Fibroblast of gingiva (primary cell): ENCODE measurements around the gene ZNF768.
A peak's percentile ranks its signal among the peaks of the same experiment; 100 is the strongest.

Source experiments
- DNase-seq: peaks from one replicate; pipeline ENCODE4 v3.0.0-alpha.2; 2011; ENCODE audit warnings: low read depth

Gene ZNF768

GRCh38 chr16:30526137-30526822 lies at the start of gene ZNF768:
Gene ZNF768 (minus strand): TSS chr16:30526566. CDS start chr16:30526413, 153 bp downstream.
- DNase-seq = no peak

DNA sequence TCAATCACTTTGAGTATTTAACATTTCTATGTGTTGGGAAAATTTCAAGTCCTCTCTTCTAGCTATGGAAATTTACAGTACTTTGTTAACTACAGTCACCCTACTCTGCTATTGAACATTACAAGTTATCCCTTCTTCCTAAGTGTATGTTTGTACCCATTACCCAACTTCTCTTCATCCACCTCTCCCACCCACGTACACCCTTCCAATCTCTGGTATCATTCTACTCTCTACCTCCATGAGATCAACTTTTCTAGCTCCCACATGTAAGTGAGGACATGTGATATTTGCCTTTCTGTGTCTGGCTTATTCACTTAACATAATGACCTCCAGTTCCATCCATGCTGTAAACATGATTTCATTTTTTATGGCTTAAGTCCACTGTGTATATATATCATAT lies 48.3 kb upstream of the ZNF768 start:
- DNase-seq = no peak

DNA sequence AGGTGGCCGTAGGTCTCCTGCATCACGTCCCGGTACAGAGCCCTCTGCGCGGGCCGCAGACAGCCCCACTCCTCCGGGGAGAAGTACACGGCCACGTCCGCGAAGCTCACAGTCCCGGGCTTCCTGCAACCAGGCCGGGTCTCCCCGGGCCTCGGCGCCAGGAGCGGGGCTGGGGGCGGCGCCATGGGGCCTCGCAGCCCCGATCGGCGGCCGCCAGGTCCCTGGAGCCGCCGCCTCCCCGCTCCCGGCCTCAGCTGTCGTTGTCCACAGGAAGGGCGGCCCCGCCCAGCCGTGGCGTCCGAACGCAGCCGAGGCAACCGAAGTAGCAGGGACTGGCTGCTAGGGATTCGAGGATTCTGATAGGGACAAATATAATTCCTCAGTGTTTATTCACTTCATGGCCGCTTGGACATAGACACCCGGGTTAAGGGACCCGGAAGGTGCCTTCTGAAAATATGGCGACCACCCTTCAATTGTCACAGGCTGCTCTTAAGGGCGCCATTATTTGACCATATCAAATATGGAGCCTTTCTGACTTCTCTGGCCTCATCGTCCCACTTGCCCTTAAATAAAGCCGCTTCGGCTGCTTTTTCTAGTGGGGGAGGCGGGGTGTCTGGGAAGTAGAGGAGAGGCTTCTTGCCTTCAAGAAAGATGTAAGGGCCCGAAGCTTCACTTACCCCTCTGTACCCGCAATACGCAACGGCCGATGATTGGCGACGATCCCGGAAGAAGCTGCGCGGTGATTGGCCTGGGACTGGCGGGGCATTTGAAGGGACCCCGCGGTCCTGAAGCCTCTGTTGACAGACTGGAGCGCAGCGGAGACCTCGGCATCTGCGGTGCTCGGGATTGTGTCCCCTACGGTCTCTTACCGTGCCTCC lies 45.3 kb upstream of the ZNF768 start, which contains the start of gene ZNF688:
TSS of gene ZNF688 (minus strand) at position 270 of the 878 bp plus-strand sequence. CDS start at position 185, 85 bp downstream.
- DNase-seq = peak; percentile 98

DNA sequence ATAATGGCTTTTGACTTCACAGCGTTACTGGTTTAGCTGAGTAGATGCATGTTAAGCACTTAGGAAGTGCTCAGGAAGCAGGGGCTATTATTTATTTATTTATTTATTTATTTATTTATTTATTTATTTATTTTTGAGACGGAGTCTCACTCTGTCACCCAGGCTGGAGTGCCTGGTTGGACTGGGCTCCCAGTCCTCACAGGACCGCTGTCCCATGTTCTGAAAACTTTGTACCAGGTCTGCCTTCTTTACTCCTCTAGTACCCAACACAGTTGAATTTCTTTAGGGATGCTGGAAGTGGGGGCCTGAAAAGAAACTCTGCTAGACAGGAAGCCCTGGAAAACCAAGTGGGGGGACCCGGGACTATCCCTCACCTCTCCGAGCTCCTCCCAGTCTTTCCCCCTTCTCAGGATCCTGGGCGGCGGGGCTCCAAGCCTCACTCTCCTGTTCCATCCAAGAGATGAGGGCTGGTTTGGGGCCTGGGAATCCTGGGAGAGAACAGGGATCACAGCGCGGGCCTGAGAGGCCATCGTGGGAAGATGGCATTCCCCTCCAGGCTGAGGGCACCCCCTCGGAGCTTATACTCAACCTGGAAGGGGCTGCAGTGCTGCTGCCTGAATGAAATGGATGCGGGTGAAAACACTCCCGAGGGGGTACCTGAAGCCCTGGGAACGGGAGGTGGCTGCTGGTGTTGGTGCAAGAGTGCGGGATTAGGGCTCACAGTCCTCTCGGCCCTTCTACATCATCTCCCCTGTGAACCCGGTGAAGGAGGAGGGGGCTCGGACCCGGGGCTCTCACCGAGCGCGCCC lies 44.5 kb upstream of the ZNF768 start:
- peak; percentile 6 for DNase-seq

DNA sequence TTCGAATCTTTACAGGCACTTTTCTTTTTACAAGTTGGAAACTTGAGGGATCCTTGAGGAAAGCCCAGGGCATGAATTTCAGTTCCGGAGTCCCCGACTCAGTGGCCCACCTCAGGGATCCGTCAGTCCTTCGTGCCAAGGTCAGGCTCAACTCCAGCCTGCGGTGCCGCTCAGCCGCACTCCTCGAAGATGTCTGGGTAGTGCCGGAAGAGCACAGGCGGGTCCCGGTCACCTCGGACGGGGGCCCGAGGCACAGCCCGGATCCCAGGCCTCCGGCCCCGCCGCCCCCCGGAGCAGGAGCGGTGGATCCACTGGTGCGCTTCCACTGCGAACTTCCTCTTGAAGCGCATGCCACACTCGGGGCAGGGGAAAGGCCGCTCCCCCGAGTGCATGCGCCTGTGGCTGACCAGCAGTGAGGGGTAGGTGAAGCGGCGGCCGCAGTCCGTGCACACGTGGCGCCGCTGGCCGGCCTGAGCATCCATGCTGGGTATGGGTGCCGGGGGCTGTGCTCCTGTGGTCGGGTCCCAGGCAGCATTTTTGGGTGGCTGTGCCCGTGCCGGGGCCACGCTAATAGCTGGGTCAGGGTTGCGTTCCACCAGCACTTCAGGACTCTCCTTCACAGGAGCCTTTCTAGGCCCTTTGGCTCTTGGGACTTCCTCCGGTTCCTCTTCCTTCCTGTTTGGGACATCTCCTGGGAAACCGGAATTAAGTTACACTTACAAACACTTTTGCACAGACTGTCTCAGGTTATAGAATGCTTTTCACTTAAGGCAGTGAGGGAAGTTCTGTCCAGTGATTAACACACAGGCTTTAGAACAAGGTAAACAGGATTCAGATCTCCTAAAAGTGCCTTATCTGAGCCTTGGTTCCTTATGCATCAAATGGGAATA lies 43.6 kb upstream of the ZNF768 start:
- DNase-seq = no peak

DNA sequence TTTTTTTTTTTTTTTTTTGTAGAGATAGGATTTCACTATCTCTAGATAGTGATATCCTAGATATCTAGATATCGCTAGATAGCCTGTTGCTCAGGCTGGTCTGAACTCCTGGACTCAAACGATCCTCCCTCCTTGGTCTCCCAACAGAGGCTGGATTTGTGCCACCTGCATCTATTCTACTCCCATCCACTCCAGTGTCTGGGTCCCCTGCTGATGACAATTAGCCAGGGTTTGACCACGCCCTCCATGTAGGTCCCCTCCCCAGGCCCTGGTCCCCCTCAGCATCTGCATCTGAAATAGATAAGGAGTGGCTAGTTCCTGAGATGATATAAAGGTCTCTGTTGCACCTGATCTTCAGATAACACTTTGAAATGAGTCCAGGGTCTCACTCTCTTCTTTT lies 42.9 kb upstream of the ZNF768 start:
- DNase-seq = no peak

DNA sequence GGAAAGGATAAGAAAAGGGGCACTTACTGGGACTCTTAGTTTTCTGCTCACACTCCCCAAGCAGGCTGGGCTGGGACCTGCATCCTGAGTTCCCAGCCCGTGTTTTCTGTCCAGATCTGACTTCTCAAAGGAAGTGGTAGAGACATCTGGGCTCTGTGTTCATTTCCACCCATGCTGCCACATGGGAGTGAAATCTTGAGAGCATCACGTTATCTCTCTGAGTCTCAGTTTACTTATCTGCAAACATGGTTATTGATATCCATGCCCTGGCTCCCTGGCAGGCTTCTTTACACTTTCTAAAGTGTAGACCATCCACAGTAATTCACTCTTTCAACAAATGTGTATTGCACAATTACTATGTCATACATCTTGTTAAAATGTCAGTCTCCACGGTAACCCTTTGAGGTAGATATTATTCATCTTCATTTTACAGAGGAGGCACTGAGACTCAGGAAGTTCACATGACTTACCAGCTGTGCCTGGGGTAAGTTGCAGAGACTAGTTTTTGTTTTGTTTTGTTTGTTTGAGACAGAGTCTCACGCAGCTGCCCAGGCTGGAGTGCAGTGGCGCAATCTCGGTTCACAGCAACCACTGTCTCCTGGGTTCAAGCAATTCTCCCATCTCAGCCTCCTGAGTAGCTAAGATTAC lies 41.7 kb upstream of the ZNF768 start:
- DNase-seq = peak; percentile 82

- no peak for DNase-seq
These were observed 41.0 kb upstream of the ZNF768 start for GRCh38 chr16:30567160-30567990.

DNA sequence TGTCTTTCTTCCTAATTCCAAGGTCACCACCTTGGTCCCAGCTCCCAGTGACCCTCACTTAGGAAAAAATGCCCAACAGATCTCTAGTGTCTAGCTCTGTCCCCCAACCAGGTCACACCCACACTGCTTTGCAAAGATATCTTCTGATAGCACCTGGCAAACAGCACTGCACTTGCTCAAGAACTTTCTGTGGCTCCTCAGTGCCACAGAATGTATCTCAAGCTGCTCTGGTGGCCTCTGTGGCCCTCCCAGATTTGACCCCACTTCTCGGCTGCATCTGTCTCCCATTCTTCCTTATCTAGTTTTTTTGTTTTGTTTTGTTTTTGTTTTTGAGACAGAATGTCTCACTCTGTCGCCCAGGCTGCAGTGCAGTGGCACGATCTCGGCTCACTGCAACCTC lies 40.2 kb upstream of the ZNF768 start:
- DNase-seq = no peak

DNA sequence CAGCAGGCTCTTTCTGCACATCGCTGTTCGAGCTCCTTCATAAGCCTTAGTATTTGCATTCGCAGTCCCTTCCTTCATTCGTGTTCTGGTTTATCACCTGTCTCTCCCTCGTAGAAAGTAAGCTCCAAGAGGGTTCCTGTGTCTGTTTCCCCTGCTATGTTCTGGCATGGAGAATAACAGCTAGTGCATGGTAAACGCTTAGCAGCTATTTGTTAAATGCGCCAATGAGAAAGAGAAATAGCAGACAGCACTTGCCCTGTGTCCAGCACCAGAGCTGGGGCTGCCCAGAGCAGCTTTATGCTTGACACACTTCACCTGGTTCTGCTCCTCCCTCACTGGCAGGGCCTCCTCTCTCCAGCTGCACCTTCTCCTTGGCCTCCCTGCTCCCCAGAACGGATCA lies 39.6 kb upstream of the ZNF768 start:
- no peak for DNase-seq

DNA sequence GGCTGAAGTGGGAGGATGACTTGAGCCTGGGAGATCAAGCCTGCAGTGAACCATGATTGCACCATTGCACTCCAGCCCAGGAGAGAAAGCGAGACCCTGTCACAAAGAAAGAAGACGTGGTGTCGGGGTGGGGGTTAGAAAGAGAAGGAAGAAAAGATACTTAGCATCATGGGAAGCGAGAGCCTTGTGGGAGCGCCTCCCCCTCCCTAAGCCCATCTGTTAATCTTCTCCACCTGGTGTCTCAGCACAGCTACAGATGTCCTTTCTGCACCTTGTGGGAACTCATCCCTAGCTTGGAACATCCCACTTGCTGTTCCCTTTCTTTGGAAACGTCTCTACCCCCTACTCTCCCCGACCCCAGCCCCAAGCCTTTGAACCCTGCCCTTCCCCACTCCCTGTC lies 39.2 kb upstream of the ZNF768 start:
- no peak for DNase-seq

DNA sequence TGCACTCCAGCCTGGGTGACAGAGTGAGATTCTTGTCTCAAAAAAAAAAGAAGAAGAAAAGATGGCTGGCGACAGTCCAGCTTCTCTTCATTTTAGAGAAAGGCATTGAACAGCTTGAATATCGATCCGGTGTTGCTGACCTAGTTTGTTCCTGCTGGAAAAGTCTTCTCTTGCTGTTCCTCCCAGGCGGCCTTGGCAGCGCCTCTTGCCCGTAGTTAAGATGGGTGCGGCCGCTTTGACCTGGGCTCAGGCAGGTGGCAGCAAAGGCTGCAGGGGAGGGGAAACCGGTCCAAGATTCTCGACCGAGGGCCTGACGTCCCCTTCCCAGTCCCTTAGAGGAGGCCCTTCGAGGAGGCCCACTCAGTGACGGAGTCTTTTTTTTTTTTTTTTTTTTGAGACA lies 35.7 kb upstream of the ZNF768 start:
- no peak for DNase-seq

GRCh38 chr16:30561089-30561816 lies 34.9 kb upstream of the ZNF768 start:
- no peak for DNase-seq

DNA sequence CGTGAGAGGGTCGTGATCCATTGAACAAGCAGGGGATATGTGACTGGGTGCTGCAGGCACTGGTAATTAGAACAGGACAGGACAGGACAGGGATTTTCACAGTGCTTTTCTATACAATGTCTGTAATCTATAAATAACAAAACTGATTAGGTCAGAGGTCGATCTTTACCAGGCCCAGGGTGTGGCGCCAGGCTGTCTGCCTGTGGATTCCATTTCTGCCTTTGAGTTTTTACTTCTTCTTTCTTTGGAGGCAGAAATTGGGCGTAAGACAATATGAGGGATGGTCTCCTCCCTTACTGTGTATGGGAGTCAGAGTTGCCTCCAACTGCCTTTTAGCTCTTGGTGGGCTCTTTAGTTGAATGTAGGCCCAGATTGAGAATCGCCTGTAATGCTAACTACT lies 33.3 kb upstream of the ZNF768 start:
- no peak for DNase-seq

DNA sequence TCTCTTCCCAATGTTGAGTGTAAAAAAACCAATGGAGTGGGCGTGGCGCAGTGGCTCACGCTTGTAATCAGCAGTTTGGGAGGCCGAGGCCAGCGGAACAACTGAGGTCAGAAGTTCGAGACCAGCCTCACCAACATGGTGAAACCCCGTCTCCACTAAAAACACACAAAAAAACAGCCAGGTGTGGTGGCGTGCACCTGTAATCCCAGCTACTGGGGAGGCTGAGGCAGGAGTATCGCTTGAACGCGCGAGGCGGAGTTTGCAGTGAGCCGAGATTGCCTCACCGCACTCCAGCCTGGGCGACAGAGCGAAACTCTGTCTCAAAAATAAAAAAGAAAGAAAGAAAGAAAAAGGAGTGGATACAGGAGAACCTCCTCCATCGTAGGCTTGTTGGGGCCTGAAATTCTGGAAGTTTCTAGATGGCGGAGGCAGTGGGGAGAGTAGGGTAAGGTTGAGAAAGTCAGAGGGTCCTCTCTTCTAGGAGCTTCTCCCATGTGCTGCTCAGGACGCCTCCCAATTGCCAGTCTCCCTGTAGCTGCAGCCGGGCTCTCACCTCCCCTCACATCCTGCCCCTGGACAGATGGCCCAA lies 32.5 kb upstream of the ZNF768 start:
- DNase-seq = no peak

GRCh38 chr16:30557957-30558788 lies 31.8 kb upstream of the ZNF768 start, which contains the start of gene ZNF764:
Gene ZNF764 (minus strand): TSS chr16:30558374. CDS start chr16:30558182, 192 bp downstream.
- peak; percentile 98 for DNase-seq

DNA sequence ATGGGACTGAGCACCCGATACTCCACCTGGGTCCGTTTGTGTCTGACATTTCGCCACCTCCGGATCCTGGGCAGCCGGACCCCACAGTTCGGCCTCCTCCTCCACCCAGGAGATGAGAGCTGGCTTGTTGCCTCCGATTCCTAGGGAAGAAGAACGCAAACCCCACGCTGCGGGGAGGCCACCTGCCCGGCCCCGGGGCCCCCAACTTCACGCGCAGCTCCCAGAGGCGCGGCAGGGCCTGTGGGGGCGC lies 31.3 kb upstream of the ZNF768 start:
- DNase-seq = no peak

- no peak for DNase-seq
These were observed 29.7 kb upstream of the ZNF768 start for GRCh38 chr16:30556125-30556473.
